A673 (cell line): ENCODE results near the gene CKAP2.

Source experiments
- CTCF ChIP-seq: fragments of 300-800, 200-600 bp; sonication (generic); conservative IDR thresholded peaks from 2 replicates; pipeline ENCODE4 v1.5.1; 2017; ENCODE audit warnings: low read depth, mild to moderate bottlenecking, antibody characterized with exemption, low read length, moderate library complexity, mixed read lengths
- EZH2 ChIP-seq: fragments of 200-600 bp; sonication (generic); IDR thresholded peaks from 2 replicates; pipeline ENCODE4 v1.6.1; 2017; ENCODE audit warnings: borderline replicate concordance, low read depth, mild to moderate bottlenecking, mixed read lengths, antibody characterized with exemption, low read length; ENCODE audit not compliant: poor library complexity, severe bottlenecking

GRCh38 chr13:52450793-52451116, 4.5 kb upstream of the CKAP2 start:
- TF ChIP-seq CTCF = no peak; the same call in 1 of the 2 replicates
- no peak for TF ChIP-seq EZH2
